ENCODE measurements around the gene TAS2R31.

The TAS2R31 gene

DNA sequence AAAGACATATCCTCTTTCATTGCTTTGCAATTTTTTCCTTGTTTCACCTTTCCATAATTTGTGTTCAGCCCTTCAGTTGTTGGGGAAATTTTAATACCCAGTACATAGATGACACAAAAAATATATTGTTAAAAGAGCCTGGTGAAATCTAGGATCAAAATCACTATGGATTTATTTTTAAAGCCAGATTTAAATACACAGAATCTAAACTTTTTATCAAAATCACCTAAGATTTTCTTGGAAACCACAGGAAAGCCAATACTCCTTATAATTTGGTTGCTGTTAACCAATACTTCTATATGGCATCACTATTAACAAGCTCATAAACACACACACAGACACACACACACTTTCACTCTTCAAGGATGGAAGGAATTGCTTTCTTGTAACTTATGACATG, 33.0 kb downstream of the TAS2R31 start, which contains the start of gene TAS2R20:
TSS of gene TAS2R20 (minus strand) at position 101 of the 400 bp plus-strand sequence. CDS start 429 bp downstream, outside the sequence.
- no peak for DNase-seq (ENCODE audit: low read depth)

DNA sequence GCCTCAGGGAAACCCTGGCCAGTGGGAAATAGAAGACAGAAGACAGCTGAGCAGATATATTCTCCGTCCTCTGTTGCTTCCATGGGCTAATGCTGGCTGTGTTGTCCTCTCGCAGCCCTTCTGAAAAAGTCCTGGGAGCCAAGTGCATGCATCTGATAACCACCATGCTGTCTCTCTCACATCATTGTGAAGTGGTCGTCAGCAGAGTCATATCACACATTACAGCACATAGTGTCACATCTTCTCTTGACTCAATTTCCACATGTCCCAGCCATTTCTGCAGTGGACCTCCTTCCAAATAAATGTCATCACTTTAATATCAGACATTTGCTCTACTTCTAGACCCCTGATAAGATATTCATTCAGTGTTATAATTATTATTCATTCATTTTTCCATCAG, 36.9 kb downstream of the TAS2R31 start:
- DNase-seq (ENCODE audit: low read depth) = no peak

DNA sequence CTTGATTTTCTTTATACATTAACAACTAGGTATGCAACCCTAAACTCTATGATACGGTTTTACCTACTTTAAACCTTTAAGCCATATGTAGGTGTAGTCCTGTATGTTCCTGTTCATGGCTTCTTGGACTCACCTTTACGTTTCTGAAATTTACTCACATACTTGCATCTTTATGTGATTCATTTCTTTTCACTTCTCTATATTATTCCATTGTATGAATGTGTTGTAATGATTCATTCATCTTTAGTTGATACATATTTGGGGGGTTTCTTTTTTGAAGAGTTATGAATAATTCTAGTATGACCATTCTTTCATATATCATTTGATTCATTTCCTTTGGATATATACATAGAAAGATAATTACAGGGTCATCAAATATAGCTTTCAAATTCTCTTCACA, 42.1 kb downstream of the TAS2R31 start:
- DNase-seq (ENCODE audit: low read depth) = no peak

DNA sequence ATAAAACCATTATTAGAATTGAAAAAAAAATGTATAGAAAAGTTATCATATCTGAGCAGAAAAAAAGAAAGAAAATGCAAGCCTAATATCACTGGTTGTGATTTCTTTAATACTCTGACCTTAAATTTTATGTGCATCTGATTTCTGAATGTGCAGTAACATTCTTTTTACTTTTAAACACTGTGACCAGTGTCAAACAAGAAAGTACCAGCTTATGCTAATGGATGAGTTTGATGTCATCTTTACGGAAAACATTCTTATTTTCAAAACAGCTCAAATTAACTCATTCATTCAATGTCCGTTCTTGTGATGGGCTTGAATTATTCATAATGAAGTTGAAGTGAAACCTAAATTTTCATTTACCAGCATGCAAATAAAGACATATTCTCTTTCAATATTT, 44.4 kb downstream of the TAS2R31 start, which contains the start of gene TAS2R50:
TSS of gene TAS2R50 (minus strand) at position 101 of the 400 bp plus-strand sequence. CDS start at position 49, 52 bp downstream.
- no peak for DNase-seq (ENCODE audit: low read depth)

DNA sequence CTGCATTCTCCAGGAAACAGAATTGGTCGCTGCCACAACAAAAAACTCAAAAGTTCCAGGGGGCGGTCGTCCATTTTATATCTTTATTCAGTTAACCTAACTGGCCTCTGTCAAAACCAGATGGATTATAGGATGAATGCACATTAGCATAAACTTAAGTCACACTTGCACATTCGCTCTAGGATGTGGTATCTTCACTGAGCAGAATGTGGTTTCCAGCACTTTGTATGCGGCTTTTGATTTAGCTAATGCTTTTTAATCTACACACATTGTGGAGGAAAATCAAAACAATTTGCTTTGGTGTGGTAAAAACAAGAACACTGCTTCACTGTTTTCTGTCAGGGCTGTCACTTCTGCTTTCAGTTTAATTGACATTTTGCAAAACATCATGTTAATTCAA, 49.0 kb downstream of the TAS2R31 start:
- no peak for DNase-seq (ENCODE audit: low read depth)

All from fibroblast of gingiva (primary cell).